Measurements from ENCODE around the gene SLIT3.
A peak's percentile ranks its signal among the peaks of the same experiment; 100 is the strongest.

The SLIT3 gene

DNA sequence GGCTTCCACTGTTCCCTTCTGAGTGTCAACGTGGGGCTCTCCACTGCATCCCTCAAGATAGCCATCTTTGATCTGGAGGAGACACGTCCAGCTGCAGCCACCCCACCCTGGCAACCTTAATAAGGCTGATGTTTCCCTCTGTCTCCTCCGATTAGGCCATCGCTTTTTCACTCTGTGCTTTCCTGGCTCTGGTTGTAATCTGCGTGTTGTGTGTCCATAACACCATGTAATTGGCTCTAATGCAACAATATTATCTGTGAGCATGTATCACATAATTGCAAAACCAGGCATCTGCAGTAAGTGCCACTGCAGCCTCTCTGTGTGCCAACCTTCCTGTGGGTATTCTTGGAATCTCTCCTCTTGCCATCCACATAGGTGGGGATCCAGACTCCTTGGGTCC, 471.9 kb downstream of the SLIT3 start:
- no peak for DNase-seq (ENCODE audit: low read depth)

DNA sequence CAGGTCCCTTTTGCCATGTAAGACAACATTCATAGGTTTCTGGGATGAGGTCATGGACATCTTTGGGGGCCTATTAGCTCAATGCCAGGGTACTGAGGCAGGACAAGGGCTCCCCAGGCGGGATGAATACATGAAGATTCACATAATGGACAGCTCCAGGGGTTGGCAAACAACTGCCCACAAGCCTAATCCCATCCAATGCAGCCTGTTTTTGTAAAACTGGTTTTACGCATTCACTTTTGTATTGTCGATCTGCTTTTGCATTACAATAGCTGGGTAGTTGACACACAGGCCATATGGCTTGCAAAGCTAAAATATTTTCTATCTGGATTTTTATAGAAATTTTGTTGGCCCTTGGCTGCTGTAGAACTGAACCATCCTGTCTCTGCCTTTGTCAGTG, 473.3 kb downstream of the SLIT3 start:
- DNase-seq (ENCODE audit: low read depth): no peak

DNA sequence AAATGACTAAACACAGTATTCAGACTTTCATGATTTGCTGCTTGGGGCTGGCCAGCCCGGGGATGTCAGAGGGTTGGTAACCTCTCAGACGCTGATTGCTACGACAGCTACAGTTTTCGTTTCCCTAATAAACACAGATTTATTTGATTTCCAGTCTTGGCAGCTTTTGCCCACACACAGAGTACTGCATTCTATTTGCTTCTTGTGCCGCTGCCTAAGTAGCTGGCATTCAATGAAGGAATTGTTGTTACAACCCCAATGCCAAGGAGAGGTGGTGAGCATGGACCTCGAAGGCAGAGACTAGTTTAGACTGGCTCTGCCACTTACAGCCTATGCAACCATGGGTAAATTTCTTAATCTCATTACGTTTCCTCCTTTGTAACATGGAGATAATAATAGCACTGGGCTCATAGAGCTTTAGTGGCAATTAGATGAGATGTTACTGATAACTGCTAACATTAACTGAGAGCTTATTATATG, 474.7 kb downstream of the SLIT3 start:
- DNase-seq (ENCODE audit: low read depth): no peak

DNA sequence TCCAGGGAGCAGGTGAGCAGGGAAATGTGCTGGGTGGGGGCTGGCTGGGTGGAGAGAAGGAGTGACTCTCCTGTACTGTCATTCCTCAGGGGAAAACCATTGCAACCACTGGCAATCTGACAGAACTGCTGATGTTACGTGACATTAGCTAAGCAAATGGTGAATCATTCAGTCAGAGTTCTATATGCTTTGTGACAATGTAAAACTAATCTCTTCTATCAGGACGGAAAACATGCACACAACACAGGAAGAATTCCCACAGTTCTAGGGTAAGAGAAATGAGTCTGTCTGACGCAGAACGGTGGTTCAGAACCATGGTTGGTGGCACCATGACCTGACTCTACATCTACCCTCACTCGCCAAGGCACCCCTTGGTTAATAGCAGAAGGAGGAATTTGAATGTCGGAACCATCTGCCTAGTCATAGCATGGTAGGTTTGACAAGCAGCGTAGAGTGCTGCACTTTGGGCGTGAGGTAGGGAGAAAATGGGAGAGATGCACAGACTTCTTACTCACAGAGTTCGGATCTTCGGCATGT, 478.1 kb downstream of the SLIT3 start:
- peak; percentile 20 for DNase-seq (ENCODE audit: low read depth)

DNA sequence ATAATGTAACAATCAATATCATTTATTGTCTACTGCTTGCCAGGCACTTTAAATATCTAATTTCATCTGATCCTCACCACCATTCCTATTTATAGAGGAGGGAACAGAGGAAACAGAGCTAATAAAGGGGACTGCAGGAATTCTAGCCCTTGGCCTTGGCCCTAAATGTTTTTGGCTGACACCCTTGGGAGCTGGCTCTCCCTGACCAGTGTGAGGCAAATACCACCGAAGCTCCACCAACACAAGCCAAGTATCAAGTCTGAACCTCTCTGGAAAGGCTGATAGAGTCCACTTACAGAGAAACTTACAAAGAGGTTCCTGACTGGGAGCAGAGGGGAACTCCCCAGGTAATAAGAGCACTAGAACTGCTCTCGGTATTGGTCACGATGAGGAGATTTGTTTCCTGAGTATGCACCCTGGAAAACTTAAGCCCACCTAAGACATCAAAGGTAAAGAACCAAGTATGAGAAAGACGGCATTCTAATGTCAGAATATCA, 478.6 kb downstream of the SLIT3 start:
- DNase-seq (ENCODE audit: low read depth): no peak

DNA sequence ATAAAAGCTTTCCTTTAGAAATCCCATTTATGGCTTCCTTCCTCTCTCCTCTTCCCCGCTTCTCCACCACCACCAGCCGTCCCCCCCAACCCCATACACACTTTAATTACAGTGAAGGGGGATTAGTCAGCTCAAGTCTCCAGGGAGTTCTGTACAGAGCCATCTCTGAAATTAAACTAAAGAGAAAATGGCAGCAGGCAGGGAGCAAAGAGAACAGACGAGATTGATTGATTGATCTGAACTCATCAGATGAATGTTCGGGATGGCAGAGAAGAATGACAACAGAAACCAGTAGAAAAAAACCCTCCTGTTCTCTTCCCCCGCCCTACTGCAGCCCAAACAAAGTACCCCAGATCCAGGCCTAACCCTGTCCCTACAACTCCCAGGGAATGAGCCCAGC, 480.1 kb downstream of the SLIT3 start:
- no peak for DNase-seq (ENCODE audit: low read depth)

DNA sequence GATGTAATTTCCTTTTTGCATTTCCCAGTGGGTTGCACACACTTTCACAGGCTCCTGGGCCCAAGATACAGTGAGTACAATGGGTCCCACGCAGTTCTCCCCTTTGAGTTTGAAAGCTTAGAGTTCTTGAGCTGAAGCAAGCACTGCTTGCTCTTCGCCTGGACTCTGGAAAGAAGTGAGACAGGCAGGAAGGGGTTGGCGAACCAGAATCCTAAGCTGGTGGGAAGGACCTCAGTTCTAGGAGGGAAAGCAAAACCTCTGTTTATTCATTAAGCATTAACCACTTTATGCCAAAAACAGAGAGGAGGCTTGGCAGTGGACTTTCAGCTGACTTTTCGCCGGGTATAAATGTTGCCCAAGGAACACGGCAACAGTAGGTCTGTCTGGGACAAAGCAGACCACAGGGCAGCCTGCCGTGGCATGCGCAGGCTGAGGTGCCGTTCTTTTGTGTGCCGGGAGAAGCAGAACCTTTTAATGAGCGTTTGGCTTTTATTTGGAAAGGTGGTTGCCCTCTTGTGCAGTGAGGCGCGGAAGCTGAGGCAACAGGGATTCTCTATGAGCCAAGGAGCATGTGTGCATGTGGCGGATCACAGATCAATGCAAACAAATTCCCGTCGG, 481.8 kb downstream of the SLIT3 start:
- DNase-seq (ENCODE audit: low read depth): no peak

DNA sequence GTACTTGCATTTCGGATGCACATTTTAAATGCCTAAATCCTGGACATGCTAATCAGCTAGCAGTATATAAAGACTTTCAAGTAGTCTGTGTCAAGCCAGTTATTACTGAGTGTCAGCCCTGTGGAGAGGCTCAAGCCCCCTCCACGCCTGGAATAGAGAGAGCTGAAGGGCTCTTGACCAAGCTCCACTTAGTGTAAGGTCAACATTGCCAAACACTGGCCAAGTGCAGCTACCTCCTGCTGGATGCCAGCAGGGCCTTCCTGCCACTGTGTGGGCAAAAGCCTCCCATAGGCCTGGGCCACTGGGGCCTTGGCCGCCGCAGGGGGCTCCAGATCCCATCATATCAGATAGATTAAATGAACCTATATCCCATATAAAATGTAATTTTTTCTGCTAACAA, 482.4 kb downstream of the SLIT3 start:
- DNase-seq (ENCODE audit: low read depth): no peak

DNA sequence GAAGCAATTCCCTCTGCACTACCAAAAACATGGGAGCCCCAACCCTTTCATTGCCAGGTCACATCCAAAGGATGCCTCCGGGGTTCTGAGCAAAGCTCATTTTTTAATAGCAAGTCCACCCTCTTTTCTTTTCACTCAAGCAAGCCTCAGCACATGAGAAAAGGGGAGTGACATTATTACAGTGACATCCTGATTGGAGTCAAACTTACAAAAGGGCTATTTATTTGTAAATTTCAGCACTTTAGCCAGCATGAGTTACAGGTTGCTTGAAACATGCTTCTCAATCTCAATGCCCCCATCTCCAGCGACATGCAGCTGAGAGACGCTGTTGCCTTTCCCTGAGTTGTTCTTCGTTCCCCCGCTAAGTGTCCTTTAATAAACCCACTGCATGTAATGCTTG, 483.3 kb downstream of the SLIT3 start:
- no peak for DNase-seq (ENCODE audit: low read depth)

DNA sequence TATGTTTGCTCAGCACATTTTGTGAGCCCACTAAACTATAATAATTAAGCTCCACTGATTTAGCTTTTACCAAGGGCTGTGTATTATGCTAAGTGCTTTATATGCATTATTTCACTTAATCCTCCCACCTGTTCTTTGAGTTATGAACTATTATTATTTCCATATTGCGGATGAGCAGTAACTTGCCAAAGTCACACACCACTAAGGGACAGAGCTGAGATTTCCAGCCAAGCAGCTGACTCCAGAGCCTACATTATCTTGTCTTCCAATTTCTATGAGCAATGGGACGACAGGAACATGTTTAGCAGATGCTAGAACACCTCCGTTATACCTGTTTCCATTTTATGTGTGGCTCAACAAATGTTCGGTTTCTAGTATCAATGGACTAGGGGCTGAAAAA, 484.3 kb downstream of the SLIT3 start:
- no peak for DNase-seq (ENCODE audit: low read depth)

DNA sequence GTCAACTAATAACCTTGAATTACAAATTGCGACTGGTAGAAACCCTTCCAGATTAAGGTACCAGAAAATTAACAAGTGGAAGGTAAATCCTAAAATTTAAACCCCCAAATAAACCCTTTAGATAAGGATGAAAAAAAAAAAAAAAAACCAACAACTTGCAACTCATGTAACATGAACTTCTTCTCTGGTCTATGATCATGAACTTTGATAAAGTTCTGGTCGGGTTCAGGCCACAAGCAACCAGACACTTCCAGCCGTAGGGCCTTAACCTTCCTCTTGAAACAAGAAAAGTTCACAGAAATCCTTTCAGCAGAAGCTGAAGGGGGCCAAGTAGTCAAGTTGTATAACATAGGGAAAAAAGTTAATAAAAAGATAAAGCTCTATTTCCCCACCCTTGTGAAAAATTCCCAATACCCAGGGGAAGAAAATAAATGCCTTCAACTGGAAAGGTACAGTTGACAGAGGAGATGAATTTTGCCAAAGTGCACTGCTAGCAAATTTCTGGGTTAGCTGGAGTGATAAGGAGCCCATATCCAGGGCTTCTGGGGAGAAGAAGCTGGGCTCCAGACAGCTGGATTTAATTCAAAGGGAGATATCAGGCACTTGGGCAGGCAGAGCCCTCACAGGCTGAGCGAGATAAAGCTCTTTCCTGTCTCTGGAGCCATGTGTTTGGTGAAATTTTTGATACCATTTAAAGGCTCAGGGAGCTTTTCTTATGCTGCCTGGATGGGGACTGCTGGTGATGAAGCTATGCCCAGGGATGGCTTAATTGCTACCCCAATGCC, 487.6 kb downstream of the SLIT3 start:
- DNase-seq (ENCODE audit: low read depth): no peak

DNA sequence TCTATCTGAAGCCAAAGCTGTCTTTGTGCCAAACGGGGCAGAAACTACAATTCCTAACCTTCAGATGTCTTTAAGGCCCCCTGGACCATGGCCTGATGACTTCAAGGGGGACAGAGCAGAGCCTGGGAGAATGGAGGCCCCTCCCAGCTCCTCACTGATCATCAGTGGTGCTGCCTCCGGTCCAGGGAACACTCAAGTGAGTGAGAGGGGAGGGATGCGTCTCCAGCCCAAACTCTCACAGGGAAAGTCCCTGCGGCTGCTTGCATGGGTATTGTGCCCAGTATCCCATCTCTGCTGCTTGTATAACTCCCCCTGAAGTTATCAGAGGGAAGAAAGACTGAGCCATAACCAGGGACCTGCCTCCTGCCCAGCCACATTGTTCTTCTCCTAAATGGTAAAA, 490.3 kb downstream of the SLIT3 start:
- DNase-seq (ENCODE audit: low read depth): no peak

DNA sequence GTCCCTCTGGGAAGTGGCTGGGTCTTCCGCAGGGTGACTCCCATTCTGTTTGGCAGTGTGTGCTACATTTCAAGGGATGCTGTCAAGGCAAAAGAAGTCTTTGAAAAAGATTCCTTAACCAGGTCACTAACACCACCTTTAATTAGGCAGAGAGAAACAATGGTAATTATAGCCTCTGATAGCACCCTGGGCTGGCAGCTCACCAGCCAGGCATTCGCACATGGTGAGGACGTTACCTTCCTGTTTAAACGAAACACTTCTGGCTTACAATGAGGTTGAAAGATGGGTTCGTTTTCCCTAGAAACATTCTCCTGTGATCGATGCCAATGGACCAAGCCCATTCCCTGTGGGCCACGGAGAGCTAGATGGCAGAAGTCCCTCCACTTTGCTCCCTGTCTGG, 491.7 kb downstream of the SLIT3 start:
- DNase-seq (ENCODE audit: low read depth): no peak

DNA sequence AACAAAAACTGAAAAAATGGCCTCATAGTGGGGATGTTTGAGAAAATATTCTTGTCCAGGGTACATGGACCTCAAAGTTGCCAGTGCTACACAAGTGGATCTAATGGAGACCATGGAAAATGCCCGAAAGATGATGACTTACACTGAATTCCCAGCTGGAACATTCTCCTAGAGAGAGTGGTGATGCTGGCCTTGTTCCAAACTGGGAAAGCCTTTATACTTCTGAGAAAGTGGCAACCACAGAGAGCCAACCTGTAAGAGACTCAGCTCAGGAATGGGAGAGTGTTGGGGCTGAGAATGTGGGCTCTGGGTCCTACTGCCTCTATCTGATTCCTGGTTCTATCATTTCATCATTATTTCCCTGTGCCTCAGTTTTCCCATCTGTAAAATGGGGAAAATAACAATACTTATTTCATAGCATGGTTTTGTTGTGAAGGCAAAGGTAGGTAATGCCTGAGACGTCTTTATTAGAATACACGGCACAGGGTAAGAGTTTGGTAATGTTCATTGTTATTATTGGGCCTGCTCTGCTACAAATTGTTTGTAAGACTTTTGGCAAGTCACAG, 492.8 kb downstream of the SLIT3 start:
- DNase-seq (ENCODE audit: low read depth): no peak

DNA sequence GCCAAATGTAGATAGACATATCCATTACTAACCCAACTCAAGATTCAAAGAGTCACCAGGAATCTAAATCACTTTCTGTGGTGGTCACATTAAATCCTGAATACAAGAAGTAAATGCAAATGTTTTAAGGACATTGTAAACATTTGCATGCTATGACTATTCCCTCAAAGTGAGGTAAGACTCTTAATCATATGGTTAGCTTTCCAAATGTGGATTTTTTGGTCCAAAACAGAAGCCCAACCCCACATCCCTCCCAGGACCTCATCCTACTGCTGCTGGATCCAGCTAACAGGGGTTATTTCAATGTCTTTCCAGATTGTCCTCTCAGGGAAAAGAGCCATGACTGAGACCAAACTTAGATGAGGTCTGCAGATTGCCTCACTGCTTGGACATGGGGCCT, 493.7 kb downstream of the SLIT3 start:
- DNase-seq (ENCODE audit: low read depth): no peak

DNA sequence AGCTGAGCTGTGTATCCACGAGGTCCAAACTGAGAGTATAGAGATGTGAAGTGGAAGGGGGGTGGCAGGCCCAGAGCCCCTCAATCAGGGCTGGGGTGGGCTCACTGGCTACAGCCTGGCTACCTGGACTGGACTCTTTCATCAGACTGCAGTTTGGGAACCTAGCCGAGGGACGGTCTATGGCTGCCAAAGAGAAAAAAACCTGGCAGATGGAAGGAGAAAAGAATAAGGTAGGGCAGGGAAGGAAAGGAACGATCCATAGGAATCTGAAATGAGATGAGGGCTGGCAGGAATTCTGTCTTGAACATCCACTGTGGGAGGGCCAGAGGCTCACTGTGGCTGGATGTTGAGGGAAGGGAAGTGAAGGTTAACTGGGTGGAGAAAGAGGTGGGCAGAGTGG, 497.4 kb downstream of the SLIT3 start:
- DNase-seq (ENCODE audit: low read depth): no peak

DNA sequence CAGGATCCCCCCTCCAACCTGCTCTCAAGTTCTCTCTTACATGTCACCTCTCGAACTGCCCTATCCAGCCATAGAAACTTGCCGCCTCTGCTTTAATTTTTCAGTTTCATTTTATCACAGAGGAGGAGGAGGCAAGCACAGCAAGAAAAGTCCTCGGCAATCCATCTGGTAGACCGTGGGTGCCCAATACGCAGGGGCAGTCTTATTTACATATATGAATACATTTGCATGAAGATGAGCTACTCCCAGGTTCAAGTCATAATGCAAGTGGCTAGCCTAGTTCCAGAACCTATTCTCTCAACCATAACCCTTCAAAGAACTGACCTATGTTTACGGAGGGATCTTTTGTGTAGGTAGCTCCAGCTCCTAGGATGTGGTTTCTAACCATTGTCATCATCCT, 498.6 kb downstream of the SLIT3 start:
- no peak for DNase-seq (ENCODE audit: low read depth)

DNA sequence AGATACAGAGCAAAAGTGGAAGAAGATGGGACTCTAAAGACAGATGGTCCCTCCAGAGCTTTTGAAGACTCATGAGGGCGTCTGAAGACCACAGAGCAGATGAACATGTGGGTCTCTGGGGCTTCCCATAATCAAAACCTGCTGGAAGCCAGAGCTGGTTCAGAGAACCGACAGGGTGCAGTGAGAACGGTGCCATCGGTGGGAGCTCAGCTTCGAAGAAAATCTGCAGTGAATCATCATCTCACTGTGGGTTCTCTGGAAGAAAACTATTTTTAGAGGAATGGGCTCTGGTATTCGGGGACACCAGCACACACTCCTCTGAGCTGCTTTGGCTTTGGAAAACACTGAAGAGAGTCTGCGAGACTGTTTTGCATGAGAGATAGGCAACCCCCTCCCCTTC, 499.4 kb downstream of the SLIT3 start:
- DNase-seq (ENCODE audit: low read depth): no peak

DNA sequence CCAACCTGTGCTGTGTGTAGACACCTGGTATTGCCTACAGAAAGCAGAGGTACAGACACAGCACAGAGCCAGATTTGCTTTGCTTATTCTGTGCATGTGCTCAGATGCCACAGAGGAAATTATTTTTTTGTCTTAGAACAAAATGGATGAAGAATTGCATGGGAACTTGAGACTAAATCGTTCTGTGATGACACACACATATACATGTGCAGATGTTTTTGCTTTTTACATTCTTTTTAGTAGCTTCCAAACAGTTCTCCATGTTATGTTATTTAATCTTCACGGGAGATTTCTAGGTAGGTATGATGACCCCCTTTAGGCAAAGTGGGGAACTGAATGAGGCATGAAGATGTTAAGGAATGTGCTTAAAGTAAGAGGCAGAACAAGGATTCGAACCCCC, 500.2 kb downstream of the SLIT3 start:
- DNase-seq (ENCODE audit: low read depth): no peak

DNA sequence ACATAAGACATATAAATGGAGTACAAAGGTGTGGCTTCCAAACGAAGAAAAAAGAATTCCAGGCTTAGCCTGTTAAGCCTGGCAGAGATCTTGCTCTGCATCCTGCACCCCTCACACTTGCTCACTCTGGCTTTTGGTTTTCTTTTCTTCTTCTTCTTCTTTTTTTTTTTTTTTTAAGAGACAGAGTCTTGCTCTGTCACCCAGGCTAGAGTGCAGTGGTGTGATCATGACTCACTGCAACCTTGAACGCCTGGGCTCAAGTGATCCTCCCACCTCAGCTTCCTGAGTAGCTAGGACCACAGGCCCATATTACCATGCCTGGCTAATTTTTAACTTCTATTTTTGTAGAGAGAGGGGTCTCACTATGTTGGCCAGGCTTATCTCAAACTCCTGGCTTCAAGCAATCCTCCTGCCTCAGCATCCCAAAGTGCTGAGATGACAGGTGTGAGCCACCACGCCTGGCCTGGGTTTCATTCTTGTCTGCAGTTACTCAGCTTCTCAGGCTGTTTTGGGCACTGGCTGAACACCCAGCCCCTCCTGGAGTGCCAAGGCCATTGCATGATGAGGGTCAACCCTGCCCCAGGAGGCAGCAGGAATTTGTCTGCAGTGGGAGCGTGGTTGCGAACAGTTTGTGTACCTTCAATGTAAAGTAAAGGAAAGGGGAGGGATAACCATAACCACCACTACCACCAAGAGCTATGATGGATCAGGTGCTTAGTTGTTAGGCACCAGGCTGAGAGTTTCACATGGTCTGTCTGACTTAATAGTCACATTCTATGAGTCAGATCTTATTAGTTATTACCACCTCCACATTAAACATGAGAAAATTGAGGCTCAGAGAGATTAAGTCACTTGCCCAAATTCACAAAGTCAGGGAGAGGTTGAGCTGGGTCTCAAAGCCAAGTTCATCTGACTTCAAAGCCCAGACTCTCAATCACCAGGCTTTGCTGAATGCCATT, 502.6 kb downstream of the SLIT3 start:
- DNase-seq (ENCODE audit: low read depth): no peak

DNA sequence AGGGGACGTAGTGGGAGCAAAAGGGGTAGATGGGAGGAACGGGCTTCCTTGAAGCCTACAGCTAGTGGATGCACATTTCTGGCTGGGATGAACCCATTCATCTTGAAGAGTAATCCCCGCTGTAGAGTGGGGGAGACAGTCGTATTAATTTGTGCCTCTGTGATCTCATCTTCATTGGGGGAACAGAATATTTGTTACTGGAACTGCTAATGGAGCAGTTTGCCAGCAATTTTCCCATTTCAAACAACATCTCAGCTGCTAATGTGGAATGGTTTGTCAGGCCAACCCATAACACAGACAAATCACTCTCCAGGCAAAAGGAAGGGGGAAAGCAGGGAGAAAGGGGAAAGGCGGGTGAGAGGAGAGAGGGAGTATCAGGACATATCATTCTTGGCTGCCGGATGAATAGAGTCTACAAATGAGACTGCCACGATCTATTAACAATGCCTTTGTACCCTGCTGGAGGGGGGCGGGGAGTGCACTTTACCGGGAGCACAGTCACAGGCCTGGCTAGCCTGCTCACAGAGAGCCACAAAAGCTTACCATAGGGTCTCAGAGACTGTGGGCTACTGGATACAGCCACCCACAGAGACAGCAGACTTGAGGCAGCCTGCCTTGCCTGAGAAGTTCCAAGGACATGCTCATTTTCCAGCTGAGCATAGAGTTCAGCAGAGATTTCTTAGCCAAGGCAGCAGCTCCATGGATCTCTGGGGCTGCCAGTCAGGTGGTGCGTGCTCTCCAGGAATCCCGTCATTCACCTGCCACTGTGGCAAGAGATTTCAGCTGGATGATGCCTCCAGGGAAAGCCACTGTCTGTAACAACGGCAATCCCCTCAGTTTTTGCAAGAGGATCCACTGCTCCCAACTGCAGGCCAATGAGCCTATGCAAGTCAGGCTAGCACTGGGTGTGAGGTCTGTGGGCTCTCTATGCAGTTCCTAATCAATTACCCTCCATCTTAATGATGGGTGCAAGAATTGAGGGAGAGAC, 504.1 kb downstream of the SLIT3 start:
- no peak for DNase-seq (ENCODE audit: low read depth)

All from GM04504 (cell line).